ENCODE data around the gene LMF2.

Gene LMF2

GRCh38 chr22:50502628-50503474 lies 4.7 kb downstream of the LMF2 start:
- no peak for DNase-seq

- no peak for DNase-seq
These were observed 5.4 kb downstream of the LMF2 start for GRCh38 chr22:50502096-50502495.

GRCh38 chr22:50500452-50500851 lies 7.0 kb downstream of the LMF2 start:
- no peak for DNase-seq

GRCh38 chr22:50498322-50498890 lies 9.1 kb downstream of the LMF2 start:
- no peak for DNase-seq

GRCh38 chr22:50497093-50497492 lies 10.4 kb downstream of the LMF2 start:
- DNase-seq: no peak

- DNase-seq: no peak
These were observed 16.8 kb downstream of the LMF2 start for GRCh38 chr22:50490531-50491308.

- DNase-seq: no peak
These were observed 17.9 kb downstream of the LMF2 start for GRCh38 chr22:50489363-50490243.

GRCh38 chr22:50488886-50489285 lies 18.6 kb downstream of the LMF2 start:
- DNase-seq: no peak

- DNase-seq: no peak
These were observed 19.4 kb downstream of the LMF2 start for GRCh38 chr22:50488006-50488677.

GRCh38 chr22:50487290-50488005 lies 20.1 kb downstream of the LMF2 start:
- DNase-seq: no peak

GRCh38 chr22:50486561-50487289 lies 20.8 kb downstream of the LMF2 start, which contains the start of gene MIOX:
MIOX (plus strand) TSS chr22:50486859; CDS start chr22:50486898, 39 bp downstream.
- DNase-seq: no peak

- no peak for DNase-seq
These were observed 22.0 kb downstream of the LMF2 start for GRCh38 chr22:50485221-50486131.

GRCh38 chr22:50483977-50484853 lies 23.3 kb downstream of the LMF2 start:
- DNase-seq: no peak

GRCh38 chr22:50483556-50483955 lies 23.9 kb downstream of the LMF2 start:
- no peak for DNase-seq

GRCh38 chr22:50483106-50483505 lies 24.4 kb downstream of the LMF2 start:
- DNase-seq: no peak

- DNase-seq: no peak
These were observed 25.1 kb downstream of the LMF2 start for GRCh38 chr22:50482107-50483074.

- no peak for DNase-seq
These were observed 25.9 kb downstream of the LMF2 start, which contains the start of gene ADM2 for GRCh38 chr22:50481440-50482106. ADM2 (plus strand) TSS chr22:50481543; CDS start chr22:50481848, 305 bp downstream.

Data from 8988T (cell line).